ENCODE measurements around the gene LRMDA.

Gene LRMDA

GRCh38 chr10:75477680-75478079 is 46.3 kb downstream of the LRMDA start:
- no peak for DNase-seq

- no peak for DNase-seq
Observed at GRCh38 chr10:75480374-75480773, 49.0 kb downstream of the LRMDA start.

GRCh38 chr10:75483188-75483587 is 51.8 kb downstream of the LRMDA start:
- DNase-seq, result no peak

GRCh38 chr10:75484717-75485116 is 53.3 kb downstream of the LRMDA start:
- DNase-seq, result no peak

GRCh38 chr10:75486591-75486990 is 55.2 kb downstream of the LRMDA start:
- DNase-seq, result no peak

- no peak for DNase-seq
Observed at GRCh38 chr10:75487087-75487754, 55.8 kb downstream of the LRMDA start.

- no peak for DNase-seq
Observed at GRCh38 chr10:75487755-75488125, 56.3 kb downstream of the LRMDA start.

- DNase-seq, result no peak
Observed at GRCh38 chr10:75492173-75492925, 60.9 kb downstream of the LRMDA start.

GRCh38 chr10:75493464-75493863 is 62.0 kb downstream of the LRMDA start:
- DNase-seq, result no peak

GRCh38 chr10:75495434-75496190 is 64.2 kb downstream of the LRMDA start:
- no peak for DNase-seq

- DNase-seq, result no peak
Observed at GRCh38 chr10:75496191-75496567, 64.8 kb downstream of the LRMDA start.

GRCh38 chr10:75497997-75498883 is 66.8 kb downstream of the LRMDA start:
- no peak for DNase-seq

GRCh38 chr10:75498884-75499350 is 67.5 kb downstream of the LRMDA start:
- DNase-seq, result no peak

GRCh38 chr10:75499556-75500160 is 68.2 kb downstream of the LRMDA start:
- DNase-seq, result no peak

GRCh38 chr10:75502389-75502788 is 71.0 kb downstream of the LRMDA start:
- DNase-seq, result no peak

GRCh38 chr10:75502838-75503237 is 71.4 kb downstream of the LRMDA start:
- no peak for DNase-seq

- no peak for DNase-seq
Observed at GRCh38 chr10:75505293-75505692, 73.9 kb downstream of the LRMDA start.

- DNase-seq, result no peak
Observed at GRCh38 chr10:75505840-75506506, 74.5 kb downstream of the LRMDA start.

GRCh38 chr10:75506930-75507329 is 75.5 kb downstream of the LRMDA start:
- DNase-seq, result no peak

GRCh38 chr10:75507469-75507868 is 76.0 kb downstream of the LRMDA start:
- no peak for DNase-seq

GRCh38 chr10:75508239-75508813 is 76.9 kb downstream of the LRMDA start:
- DNase-seq, result no peak
